HEK293T (cell line): ENCODE results near the gene KSR2.

Experiments used
- ARNT ChIP-seq: fragments of 450-650 bp; IDR thresholded peaks from 2 replicates; pipeline ENCODE4 v1.6.1; 2017; ENCODE audit warnings: mild to moderate bottlenecking
- FOXA1 ChIP-seq: fragments of 450-650 bp; IDR thresholded peaks from 2 replicates; pipeline ENCODE4 v1.6.1; 2016; ENCODE audit warnings: mild to moderate bottlenecking

DNA sequence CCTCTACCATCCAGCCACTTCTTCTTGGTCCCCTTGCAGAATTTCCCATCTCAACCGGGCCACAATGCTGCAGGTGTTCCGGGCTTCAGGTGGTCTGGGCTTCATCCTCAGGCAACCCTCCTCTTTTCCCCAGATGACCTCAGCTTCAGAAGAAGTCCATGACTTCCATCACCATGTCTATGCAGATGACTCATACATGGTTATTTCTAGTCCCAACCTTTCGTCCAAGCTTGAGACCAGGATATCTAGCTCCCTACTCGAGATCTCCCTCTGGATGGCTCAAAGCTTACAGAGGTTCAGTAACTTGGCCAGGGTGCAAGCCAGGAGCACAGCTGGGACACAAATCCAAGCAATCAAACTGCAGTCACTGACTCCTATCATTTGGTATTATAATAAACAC, 452.8 kb downstream of the KSR2 start:
- TF ChIP-seq FOXA1 (no peak), ARNT (no peak)
